Astrocyte of the spinal cord (primary cell): ENCODE data around the gene NCOA3.

ENCODE experiments used
- DNase-seq: peaks from one replicate; pipeline ENCODE4 v3.0.0; 2011; ENCODE audit warnings: low read depth, low spot score
- H3K4me3 ChIP-seq: 2 replicates; pipeline ENCODE4 v1.5.1; 2011; ENCODE audit warnings: low read depth, mild to moderate bottlenecking, low read length, moderate library complexity
- CTCF ChIP-seq: IDR thresholded peaks from 2 replicates; pipeline ENCODE4 v1.5.1; 2012; ENCODE audit warnings: low read depth, mild to moderate bottlenecking, low read length, inconsistent platforms
- in situ Hi-C: cut with HindIII; loops from 2 replicates; pipeline ENCODE4 v1.10.0; 2017; ENCODE audit warnings: low sequenced_read_pairs

NCOA3 gene

DNA sequence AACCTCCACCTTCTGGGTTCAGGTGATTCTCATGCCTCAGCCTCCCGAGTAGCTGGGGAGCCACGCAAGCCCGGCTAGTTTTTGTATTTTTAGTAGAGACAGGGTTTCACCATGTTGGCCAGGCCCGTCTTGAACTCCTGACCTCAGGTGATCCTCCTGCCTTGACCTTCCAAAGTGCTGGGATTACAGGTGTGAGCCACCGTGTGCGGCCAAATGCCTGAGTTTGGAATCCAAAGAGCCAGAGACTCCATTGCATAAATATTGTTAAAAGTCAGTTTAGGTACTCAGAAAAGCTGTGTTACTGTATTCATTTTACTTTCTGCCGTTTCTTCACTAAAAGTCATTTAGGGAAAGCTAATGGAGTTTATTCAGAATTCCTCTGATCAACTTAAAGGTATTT, 146.3 kb downstream of the NCOA3 start:
- no peak for TF ChIP-seq CTCF
- H3K4me3 ChIP-seq: no peak overlapping the region
- in situ Hi-C loops: no loop called here
- no peak for DNase-seq

- no peak for TF ChIP-seq CTCF
- DNase-seq: no peak
- in situ Hi-C loops: no loop called here
- no peak overlapping the region for H3K4me3 ChIP-seq
Observed at GRCh38 chr20:47648943-47649342, 147.3 kb downstream of the NCOA3 start.

DNA sequence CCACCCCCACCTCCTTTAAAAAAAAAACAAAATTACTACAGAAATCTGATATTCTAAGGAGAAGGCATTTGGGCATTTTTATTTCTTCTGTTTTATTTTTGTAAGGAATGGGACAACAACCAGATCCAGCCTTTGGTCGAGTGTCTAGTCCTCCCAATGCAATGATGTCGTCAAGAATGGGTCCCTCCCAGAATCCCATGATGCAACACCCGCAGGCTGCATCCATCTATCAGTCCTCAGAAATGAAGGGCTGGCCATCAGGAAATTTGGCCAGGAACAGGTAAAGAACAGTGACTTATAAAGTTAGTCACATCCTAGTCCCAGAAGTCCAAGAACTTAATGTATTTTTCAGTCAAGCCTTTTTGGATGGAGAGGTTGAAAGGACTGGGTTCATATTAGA, 150.6 kb downstream of the NCOA3 start:
- no peak overlapping the region for H3K4me3 ChIP-seq
- no peak for DNase-seq
- TF ChIP-seq CTCF: no peak
- in situ Hi-C loops: no loop called here

GRCh38 chr20:47652794-47653193, 151.1 kb downstream of the NCOA3 start:
- H3K4me3 ChIP-seq: no peak overlapping the region
- TF ChIP-seq CTCF: no peak
- DNase-seq: no peak
- in situ Hi-C loops: no loop called here

DNA sequence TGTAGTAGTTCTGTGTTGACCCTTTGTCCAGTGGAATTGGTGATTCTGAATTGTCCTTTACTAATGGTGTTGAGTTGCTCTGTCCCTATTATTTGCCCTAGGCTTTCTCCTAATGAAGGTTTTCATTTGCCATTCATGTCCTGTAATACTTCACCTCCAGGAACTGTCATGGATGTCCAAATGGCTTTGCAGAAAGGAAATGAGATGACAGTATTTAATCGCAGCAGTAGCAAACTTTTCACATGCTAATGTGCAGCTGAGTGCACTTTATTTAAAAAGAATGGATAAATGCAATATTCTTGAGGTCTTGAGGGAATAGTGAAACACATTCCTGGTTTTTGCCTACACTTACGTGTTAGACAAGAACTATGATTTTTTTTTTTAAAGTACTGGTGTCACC, 152.2 kb downstream of the NCOA3 start:
- in situ Hi-C loops: no loop called here
- no peak for DNase-seq
- TF ChIP-seq CTCF: no peak
- no peak overlapping the region for H3K4me3 ChIP-seq

- DNase-seq: no peak
- no peak overlapping the region for H3K4me3 ChIP-seq
- no peak for TF ChIP-seq CTCF
- in situ Hi-C loops: no loop called here
Observed at GRCh38 chr20:47654370-47654769, 152.7 kb downstream of the NCOA3 start.

- no peak for DNase-seq
- in situ Hi-C loops: no loop called here
- no peak for TF ChIP-seq CTCF
- H3K4me3 ChIP-seq: no peak overlapping the region
Observed at GRCh38 chr20:47655635-47656034, 153.9 kb downstream of the NCOA3 start.
